Activated CD8-positive, alpha-beta memory T cell treated with anti-CD3 and anti-CD28 coated beads for 36 hours (primary cell): ENCODE results near the gene ZBTB7B. TPM values are rescaled to one million over a fixed set of nuclear protein-coding genes. Genes with fewer than 3 reads are reported as not detected.

ENCODE experiments used
- CTCF ChIA-PET: fragments of 350-600 bp; sonication (Branson Sonifier 250); formaldehyde crosslinking; loops from one replicate; lab custom pipeline; 2021; ENCODE audit warnings: antibody characterized with exemption; lab: Charles Lee
- POLR2A ChIA-PET: fragments of 350-600 bp; sonication (Branson Sonifier 250); formaldehyde crosslinking; loops from one replicate; lab custom pipeline; 2021; ENCODE audit warnings: antibody characterized with exemption; lab: Charles Lee
- total RNA-seq, 2 experiments: library from RNA; stranded (reverse); gene quantifications; one replicate each; pipeline ENCODE4 v1.2.3, GENCODE V29; 2021

ZBTB7B gene
- 10 to 100 TPM; 33.4 to 34.3 TPM for total RNA-seq

- ChIA-PET CTCF (interaction anchor here (1.2 to 10.0 kb wide), 3 partner anchors 12 to 48 kb away, joined by 4 to 115 read pairs (median 6); partner anchors contain the start of genes ADAM15 and PBXIP1), POLR2A (no interaction called here)
Measured at GRCh38 chr1:155002464-155003226, at the start of gene ZBTB7B. ZBTB7B (plus strand) TSS chr1:155002802; CDS start chr1:155014661, 11,859 bp downstream.

GRCh38 chr1:154953611-154954038 is 49.0 kb upstream of the ZBTB7B start:
- POLR2A ChIA-PET = no interaction called here
- CTCF ChIA-PET = interaction anchor here (0.6 to 5.2 kb wide), 6 partner anchors 20 to 1217 kb away, joined by 3 to 20 read pairs (median 4); no protein-coding TSS in a partner anchor

- ChIA-PET POLR2A (interaction anchor here (1.2 kb wide), 2 partner anchors 19 to 47 kb away, joined by 3 to 4 read pairs; no protein-coding TSS in a partner anchor), CTCF (interaction anchor here (1.2 to 5.2 kb wide), 6 partner anchors 18 to 408 kb away, joined by 3 to 20 read pairs (median 3); partner anchors contain the start of gene PMVK)
Measured at GRCh38 chr1:154954541-154954940, 48.1 kb upstream of the ZBTB7B start.

GRCh38 chr1:154955039-154955717 is 47.4 kb upstream of the ZBTB7B start:
- POLR2A ChIA-PET = interaction anchor here (1.0 to 1.2 kb wide), 4 partner anchors 18 to 46 kb away, joined by 3 to 4 read pairs (median 4); partner anchors contain the start of gene PMVK
- CTCF ChIA-PET = interaction anchor here (0.8 to 5.2 kb wide), 12 partner anchors 11 to 408 kb away, joined by 3 to 20 read pairs (median 3); partner anchors contain the start of gene PMVK

- ChIA-PET POLR2A (interaction anchor here (1.0 to 1.2 kb wide), 3 partner anchors 18 to 43 kb away, joined by 3 to 4 read pairs (median 3); partner anchors contain the start of gene PMVK), CTCF (interaction anchor here (0.5 to 5.2 kb wide), 13 partner anchors 10 to 409 kb away, joined by 3 to 20 read pairs (median 3); partner anchors contain the start of genes CKS1B and PMVK)
Measured at GRCh38 chr1:154955718-154956543, 46.7 kb upstream of the ZBTB7B start, which contains the start of gene PBXIP1. PBXIP1 (minus strand) TSS chr1:154956099; CDS start chr1:154953721, 2,378 bp downstream.

GRCh38 chr1:154956544-154956941 is 46.1 kb upstream of the ZBTB7B start:
- POLR2A ChIA-PET = no interaction called here
- CTCF ChIA-PET = interaction anchor here (0.9 to 3.5 kb wide), 5 partner anchors 18 to 128 kb away, joined by 3 to 11 read pairs (median 4); partner anchors contain the start of gene CKS1B

GRCh38 chr1:154957091-154957657 is 45.4 kb upstream of the ZBTB7B start:
- POLR2A ChIA-PET = no interaction called here
- CTCF ChIA-PET = interaction anchor here (0.9 kb wide), 1 partner anchor 128 kb away, joined by 3 read pairs; no protein-coding TSS in a partner anchor

- CTCF ChIA-PET = no interaction called here
- POLR2A ChIA-PET = no interaction called here
Measured at GRCh38 chr1:154958036-154958435, 44.6 kb upstream of the ZBTB7B start.

- CTCF ChIA-PET = interaction anchor here (0.7 to 1.7 kb wide), 3 partner anchors 40 to 72 kb away, joined by 3 to 7 read pairs (median 4); no protein-coding TSS in a partner anchor
- POLR2A ChIA-PET = no interaction called here
Measured at GRCh38 chr1:154958681-154959425, 43.7 kb upstream of the ZBTB7B start.

- POLR2A ChIA-PET = interaction anchor here (0.7 kb wide), 1 partner anchor 41 kb away, joined by 6 read pairs; no protein-coding TSS in a partner anchor
Measured at GRCh38 chr1:154959426-154959780, 43.2 kb upstream of the ZBTB7B start.

GRCh38 chr1:154960446-154961136 is 42.0 kb upstream of the ZBTB7B start:
- POLR2A ChIA-PET = interaction anchor here (0.5 to 1.8 kb wide), 3 partner anchors 14 to 1016 kb away, joined by 3 to 5 read pairs (median 4); partner anchors contain the start of gene CKS1B
- CTCF ChIA-PET = interaction anchor here (0.7 to 2.4 kb wide), 12 partner anchors 11 to 136 kb away, joined by 3 to 15 read pairs (median 6); partner anchors contain the start of gene LENEP

More at GRCh38 chr1:154959426-154959780, 43.2 kb upstream of the ZBTB7B start:
- CTCF ChIA-PET = interaction anchor here (1.0 to 1.7 kb wide), 3 partner anchors 38 to 58 kb away, joined by 4 to 7 read pairs (median 4); no protein-coding TSS in a partner anchor

GRCh38 chr1:154961207-154962155 is 41.1 kb upstream of the ZBTB7B start, which contains the start of gene PYGO2:
PYGO2 (minus strand) TSS chr1:154961782; CDS start chr1:154961576, 206 bp downstream.
- ChIA-PET POLR2A (interaction anchor here (0.5 to 1.8 kb wide), 5 partner anchors 8 to 1015 kb away, joined by 3 to 5 read pairs (median 4); partner anchors contain the start of genes CKS1B and SHC1), CTCF (interaction anchor here (0.6 to 2.4 kb wide), 13 partner anchors 9 to 124 kb away, joined by 3 to 15 read pairs (median 6); partner anchors contain the start of genes LENEP, PMVK and SHC1)

- ChIA-PET POLR2A (interaction anchor here (0.7 to 1.8 kb wide), 3 partner anchors 9 to 37 kb away, joined by 3 to 5 read pairs (median 4); partner anchors contain the start of genes CKS1B and SHC1), CTCF (interaction anchor here (0.6 to 2.4 kb wide), 11 partner anchors 8 to 123 kb away, joined by 3 to 15 read pairs (median 7); partner anchors contain the start of genes LENEP, PMVK and SHC1)
Measured at GRCh38 chr1:154962156-154962749, 40.3 kb upstream of the ZBTB7B start.

GRCh38 chr1:154962795-154963330 is 39.7 kb upstream of the ZBTB7B start:
- ChIA-PET POLR2A (interaction anchor here (1.8 kb wide), 1 partner anchor 37 kb away, joined by 5 read pairs; no protein-coding TSS in a partner anchor), CTCF (interaction anchor here (1.3 to 2.4 kb wide), 5 partner anchors 7 to 122 kb away, joined by 4 to 15 read pairs (median 6); partner anchors contain the start of gene SHC1)
